OCI-M2 (cell line): Measurements from ENCODE around the gene INKA2.

ENCODE experiments used
- DNase-seq: peaks from one replicate; lab custom pipeline; 2025; ENCODE audit not compliant: unreplicated experiment; lab: John Stamatoyannopoulos, UW

INKA2 gene

GRCh38 chr1:111733183-111733991 lies 5.8 kb downstream of the INKA2 start:
- DNase-seq: no peak

- no peak for DNase-seq
These were observed 6.5 kb downstream of the INKA2 start for GRCh38 chr1:111732718-111733117.

- no peak for DNase-seq
These were observed 7.2 kb downstream of the INKA2 start for GRCh38 chr1:111731956-111732355.

GRCh38 chr1:111730706-111731105 lies 8.5 kb downstream of the INKA2 start:
- DNase-seq: no peak

- no peak for DNase-seq
These were observed 9.1 kb downstream of the INKA2 start for GRCh38 chr1:111729946-111730681.

GRCh38 chr1:111729271-111729921 lies 9.8 kb downstream of the INKA2 start:
- DNase-seq: no peak

GRCh38 chr1:111727056-111727455 lies 12.1 kb downstream of the INKA2 start:
- no peak for DNase-seq

GRCh38 chr1:111725192-111725591 lies 14.0 kb downstream of the INKA2 start:
- DNase-seq: no peak

GRCh38 chr1:111723871-111724270 lies 15.3 kb downstream of the INKA2 start:
- DNase-seq: no peak

- DNase-seq: no peak
These were observed 15.9 kb downstream of the INKA2 start for GRCh38 chr1:111723091-111723806.

- no peak for DNase-seq
These were observed 18.0 kb downstream of the INKA2 start for GRCh38 chr1:111720977-111721786.

- no peak for DNase-seq
These were observed 18.8 kb downstream of the INKA2 start for GRCh38 chr1:111720274-111720976.

- no peak for DNase-seq
These were observed 19.5 kb downstream of the INKA2 start for GRCh38 chr1:111719674-111720132.

GRCh38 chr1:111719135-111719534 lies 20.1 kb downstream of the INKA2 start:
- DNase-seq: no peak

- no peak for DNase-seq
These were observed 21.7 kb downstream of the INKA2 start for GRCh38 chr1:111717450-111717849.

GRCh38 chr1:111716333-111716732 lies 22.9 kb downstream of the INKA2 start:
- DNase-seq: no peak

- DNase-seq: no peak
These were observed 29.2 kb downstream of the INKA2 start for GRCh38 chr1:111709986-111710385.

GRCh38 chr1:111707906-111708305 lies 31.3 kb downstream of the INKA2 start:
- DNase-seq: no peak

GRCh38 chr1:111706921-111707320 lies 32.3 kb downstream of the INKA2 start:
- DNase-seq: no peak

- DNase-seq: no peak
These were observed 33.4 kb downstream of the INKA2 start for GRCh38 chr1:111705841-111706240.
